Upper lobe of left lung (tissue), 4 donors: ENCODE measurements around the gene IFIT1B.

ENCODE experiments used
- EP300 ChIP-seq, 4 donors: sonication (generic); formaldehyde crosslinking; IDR thresholded peaks; one replicate each; pipeline ENCODE4 v1.5.1; 2017; ENCODE audit warnings: antibody characterized with exemption in 4 of 4, control low read depth in 2 of 4
- POLR2A ChIP-seq, 4 donors: fragments of 450-650 bp; IDR thresholded peaks; one replicate each; pipeline ENCODE4 v1.5.1; 2016 to 2017; ENCODE audit warnings: antibody characterized with exemption in 4 of 4, mild to moderate bottlenecking in 2 of 4
- POLR2AphosphoS5 ChIP-seq, 2 donors: sonication (generic); formaldehyde crosslinking; IDR thresholded peaks; one replicate each; pipeline ENCODE4 v1.5.1; 2017; ENCODE audit warnings: antibody characterized with exemption in 2 of 2
- TF ChIP-seq, protein P1 (sequence below), 6 experiments: fragments of 450-650 bp in 4 of 6; fragments of 200-600 bp in 2 of 6; sonication (generic) in 2 of 6; IDR thresholded peaks; one replicate each; pipeline ENCODE4 v1.5.1; 2016 to 2019; ENCODE audit warnings: antibody characterized with exemption in 6 of 6

DNA sequence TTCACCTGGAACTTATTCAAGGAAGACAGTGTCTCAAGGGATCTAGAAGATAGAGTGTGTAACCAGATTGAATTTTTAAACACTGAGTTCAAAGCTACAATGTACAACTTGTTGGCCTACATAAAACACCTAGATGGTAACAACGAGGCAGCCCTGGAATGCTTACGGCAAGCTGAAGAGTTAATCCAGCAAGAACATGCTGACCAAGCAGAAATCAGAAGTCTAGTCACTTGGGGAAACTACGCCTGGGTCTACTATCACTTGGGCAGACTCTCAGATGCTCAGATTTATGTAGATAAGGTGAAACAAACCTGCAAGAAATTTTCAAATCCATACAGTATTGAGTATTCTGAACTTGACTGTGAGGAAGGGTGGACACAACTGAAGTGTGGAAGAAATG is 39.1 kb upstream of the IFIT1B start:
- TF ChIP-seq, protein P1, sequence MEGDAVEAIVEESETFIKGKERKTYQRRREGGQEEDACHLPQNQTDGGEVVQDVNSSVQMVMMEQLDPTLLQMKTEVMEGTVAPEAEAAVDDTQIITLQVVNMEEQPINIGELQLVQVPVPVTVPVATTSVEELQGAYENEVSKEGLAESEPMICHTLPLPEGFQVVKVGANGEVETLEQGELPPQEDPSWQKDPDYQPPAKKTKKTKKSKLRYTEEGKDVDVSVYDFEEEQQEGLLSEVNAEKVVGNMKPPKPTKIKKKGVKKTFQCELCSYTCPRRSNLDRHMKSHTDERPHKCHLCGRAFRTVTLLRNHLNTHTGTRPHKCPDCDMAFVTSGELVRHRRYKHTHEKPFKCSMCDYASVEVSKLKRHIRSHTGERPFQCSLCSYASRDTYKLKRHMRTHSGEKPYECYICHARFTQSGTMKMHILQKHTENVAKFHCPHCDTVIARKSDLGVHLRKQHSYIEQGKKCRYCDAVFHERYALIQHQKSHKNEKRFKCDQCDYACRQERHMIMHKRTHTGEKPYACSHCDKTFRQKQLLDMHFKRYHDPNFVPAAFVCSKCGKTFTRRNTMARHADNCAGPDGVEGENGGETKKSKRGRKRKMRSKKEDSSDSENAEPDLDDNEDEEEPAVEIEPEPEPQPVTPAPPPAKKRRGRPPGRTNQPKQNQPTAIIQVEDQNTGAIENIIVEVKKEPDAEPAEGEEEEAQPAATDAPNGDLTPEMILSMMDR (IDR thresholded peaks at IDR 0.05): no peak
- TF ChIP-seq POLR2A (IDR thresholded peaks at IDR 0.05): no peak
- TF ChIP-seq EP300 (IDR thresholded peaks at IDR 0.05): no peak
- no peak for TF ChIP-seq POLR2AphosphoS5 (IDR thresholded peaks at IDR 0.05)
